DND-41 (cell line): ENCODE measurements around the gene GIT1.

Experiments
- ATAC-seq: fragments of 200-7000 bp; cut with Tn5 transposase; 3 replicates; pipeline ENCODE4 v1.9.1; 2021; ENCODE audit warnings: low read depth; ENCODE audit not compliant: insufficient read depth
- DNase-seq: peaks from one replicate; pipeline ENCODE4 v3.0.0-alpha.2; 2020
- H2AFZ ChIP-seq: 2 replicates; pipeline ENCODE4 v1.6.0; 2012; ENCODE audit warnings: low read depth, low read length
- H3K27ac ChIP-seq: 2 replicates; pipeline ENCODE4 v1.5.1; 2012; ENCODE audit warnings: low read length, inconsistent platforms
- H3K27me3 ChIP-seq: fragments of 200-600 bp; sonication (generic); 2 replicates; pipeline ENCODE4 v1.6.0; 2012; ENCODE audit warnings: low read length, mild to moderate bottlenecking, inconsistent platforms; ENCODE audit not compliant: insufficient read depth, poor library complexity
- H3K36me3 ChIP-seq: 2 replicates; pipeline ENCODE4 v1.5.1; 2012; ENCODE audit warnings: low read length, inconsistent platforms; ENCODE audit not compliant: insufficient read depth
- H3K4me1 ChIP-seq: 2 replicates; pipeline ENCODE4 v1.5.1; 2012; ENCODE audit warnings: mild to moderate bottlenecking, low read length; ENCODE audit not compliant: insufficient read depth
- H3K4me2 ChIP-seq: 2 replicates; pipeline ENCODE4 v1.6.0; 2012; ENCODE audit warnings: mild to moderate bottlenecking, moderate library complexity, low read length, inconsistent platforms; ENCODE audit not compliant: insufficient read depth
- H3K4me3 ChIP-seq, 2 experiments: fragments of 200-600 bp in 1 of 2; shearing (Covaris generic) in 1 of 2; 2 replicates each; pipeline ENCODE4 v1.5.1; 2012 to 2016; ENCODE audit warnings: inconsistent platforms in 2 of 2, low read length in 2 of 2, mild to moderate bottlenecking in 2 of 2, low read depth in 1 of 2, moderate library complexity in 1 of 2
- H3K79me2 ChIP-seq: 2 replicates; pipeline ENCODE4 v1.6.0; 2012; ENCODE audit warnings: low read length, inconsistent platforms; ENCODE audit not compliant: insufficient read depth
- H3K9ac ChIP-seq: 2 replicates; pipeline ENCODE4 v1.6.0; 2012; ENCODE audit warnings: low read depth, mild to moderate bottlenecking, inconsistent platforms, low read length, moderate library complexity
- H3K9me3 ChIP-seq: 2 replicates; pipeline ENCODE4 v1.5.1; 2012; ENCODE audit warnings: low read length, moderate library complexity, mild to moderate bottlenecking, inconsistent platforms; ENCODE audit not compliant: insufficient read depth, severe bottlenecking
- H4K20me1 ChIP-seq: 2 replicates; pipeline ENCODE4 v1.6.0; 2012; ENCODE audit warnings: low read length; ENCODE audit not compliant: insufficient read depth
- EZH2 ChIP-seq: IDR thresholded peaks from 3 replicates; pipeline ENCODE4 v1.6.1; 2012; ENCODE audit warnings: borderline replicate concordance, low read depth, mild to moderate bottlenecking, moderate library complexity, low read length, inconsistent platforms; ENCODE audit not compliant: severe bottlenecking
- TF ChIP-seq, protein P1 (sequence below): IDR thresholded peaks from 2 replicates; pipeline ENCODE4 v1.5.1; 2012; ENCODE audit warnings: borderline replicate concordance, low read length, moderate library complexity, mild to moderate bottlenecking; ENCODE audit not compliant: poor library complexity, severe bottlenecking; ENCODE audit errors: extremely low read depth

Gene GIT1

DNA sequence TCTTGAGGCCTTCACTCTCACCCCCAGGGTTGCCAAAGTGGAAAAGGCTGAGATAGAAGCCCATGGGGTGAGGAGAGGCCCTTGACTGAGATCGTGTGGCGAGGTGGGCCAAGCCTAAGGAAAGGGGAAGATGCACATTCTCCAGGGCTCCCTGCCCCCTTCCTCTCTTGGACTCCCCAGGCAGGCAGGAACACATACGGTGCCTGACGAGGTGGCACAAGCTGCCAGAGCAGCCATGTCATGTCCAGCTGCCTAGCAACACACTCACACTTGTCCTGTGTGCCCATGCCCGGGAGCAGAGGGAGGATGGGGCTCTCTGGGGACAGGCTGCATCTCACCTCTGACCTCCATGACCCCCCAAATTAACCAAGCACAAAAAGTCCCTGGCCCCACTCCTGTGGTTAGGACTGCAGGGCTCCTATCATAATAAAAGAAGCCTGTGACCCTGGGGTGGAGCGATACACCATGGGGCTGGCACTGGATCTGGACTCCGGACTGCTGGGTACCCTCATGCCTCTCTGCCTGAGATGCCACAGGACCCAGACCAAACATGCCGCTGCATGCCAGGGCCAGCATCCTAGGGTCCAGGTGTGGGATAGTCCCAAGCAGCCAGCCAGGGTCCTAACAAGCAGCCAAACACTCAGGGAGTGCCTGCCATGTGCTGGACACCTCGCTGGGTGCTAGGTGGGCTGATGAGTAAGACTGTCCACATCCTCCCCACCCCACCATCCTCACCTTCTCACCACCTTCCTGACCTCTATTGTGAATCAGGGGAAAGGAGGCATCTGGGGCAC, 2.6 kb downstream of the GIT1 start:
- Histone ChIP-seq H4K20me1 (peaks cover 68% of the 10 kb centered on the region), H3K9ac (peak overlapping the region; percentile 72; the same call in 1 of the 2 replicates), H3K4me3 (peak overlapping the region in 1 of 2 experiments; percentile 74; a peak in 2 of 4 replicates), H3K79me2 (peaks cover 76% of the 10 kb centered on the region), H3K27ac (no peak overlapping the region; the same call in 1 of the 2 replicates), H3K4me1 (peaks cover 54% of the 10 kb centered on the region), H3K4me2 (peak overlapping the region; percentile 97; the same call in 1 of the 2 replicates), H3K36me3 (peaks cover 22% of the 10 kb centered on the region), H3K27me3 (no peaks in the 10 kb centered on the region), H3K9me3 (no peaks in the 10 kb centered on the region), H2AFZ (no peak overlapping the region)
- no peak for TF ChIP-seq EZH2
- TF ChIP-seq, protein P1, sequence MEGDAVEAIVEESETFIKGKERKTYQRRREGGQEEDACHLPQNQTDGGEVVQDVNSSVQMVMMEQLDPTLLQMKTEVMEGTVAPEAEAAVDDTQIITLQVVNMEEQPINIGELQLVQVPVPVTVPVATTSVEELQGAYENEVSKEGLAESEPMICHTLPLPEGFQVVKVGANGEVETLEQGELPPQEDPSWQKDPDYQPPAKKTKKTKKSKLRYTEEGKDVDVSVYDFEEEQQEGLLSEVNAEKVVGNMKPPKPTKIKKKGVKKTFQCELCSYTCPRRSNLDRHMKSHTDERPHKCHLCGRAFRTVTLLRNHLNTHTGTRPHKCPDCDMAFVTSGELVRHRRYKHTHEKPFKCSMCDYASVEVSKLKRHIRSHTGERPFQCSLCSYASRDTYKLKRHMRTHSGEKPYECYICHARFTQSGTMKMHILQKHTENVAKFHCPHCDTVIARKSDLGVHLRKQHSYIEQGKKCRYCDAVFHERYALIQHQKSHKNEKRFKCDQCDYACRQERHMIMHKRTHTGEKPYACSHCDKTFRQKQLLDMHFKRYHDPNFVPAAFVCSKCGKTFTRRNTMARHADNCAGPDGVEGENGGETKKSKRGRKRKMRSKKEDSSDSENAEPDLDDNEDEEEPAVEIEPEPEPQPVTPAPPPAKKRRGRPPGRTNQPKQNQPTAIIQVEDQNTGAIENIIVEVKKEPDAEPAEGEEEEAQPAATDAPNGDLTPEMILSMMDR: no peak
- DNase-seq: no peak
- ATAC-seq: no peak

DNA sequence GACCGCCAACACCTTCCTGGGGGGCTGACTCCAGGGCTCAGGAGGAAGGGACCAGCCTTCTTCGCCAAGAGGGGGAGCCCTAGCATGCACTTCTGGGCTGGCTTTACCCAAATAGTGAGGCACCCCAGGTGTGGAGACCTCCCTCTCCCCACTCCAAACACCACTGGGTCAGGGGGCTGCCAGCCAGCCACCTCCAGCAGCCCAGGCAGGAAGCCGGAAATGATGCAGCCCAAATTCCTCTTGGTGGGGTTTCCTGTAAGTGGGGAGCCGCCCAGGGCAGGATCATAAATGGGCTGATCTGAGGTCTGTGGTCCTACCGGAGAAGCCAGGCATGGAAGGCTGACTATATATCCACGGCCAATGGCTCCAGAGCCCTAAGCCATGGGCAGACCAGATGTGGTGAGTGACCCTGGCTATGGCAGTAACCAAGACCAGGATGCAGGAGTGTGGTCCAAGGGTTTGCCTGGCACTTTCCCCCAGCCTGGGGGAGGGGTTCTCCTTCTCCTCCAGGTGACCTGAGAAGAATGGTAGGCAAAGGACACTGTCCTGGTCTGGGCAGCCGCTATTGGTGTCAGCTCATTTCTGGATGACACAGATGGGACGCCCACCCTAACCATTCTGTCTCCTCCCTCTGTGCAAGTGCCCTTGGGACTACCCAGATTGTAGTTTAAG, 4.2 kb downstream of the GIT1 start:
- no peak for DNase-seq
- Histone ChIP-seq H3K27ac (0 out of 2 replicates have a peak overlapping the region, but pooled peaks have one; percentile 20), H3K4me3 (no peak overlapping the region), H3K9ac (no peak overlapping the region; the same call in 1 of the 2 replicates), H3K79me2 (peaks cover 73% of the 10 kb centered on the region), H3K27me3 (no peaks in the 10 kb centered on the region), H3K4me1 (peaks cover 38% of the 10 kb centered on the region), H4K20me1 (peaks cover 71% of the 10 kb centered on the region), H3K4me2 (peak overlapping the region; percentile 7; the same call in 1 of the 2 replicates), H3K9me3 (no peaks in the 10 kb centered on the region), H3K36me3 (peaks cover 36% of the 10 kb centered on the region), H2AFZ (no peak overlapping the region)
- TF ChIP-seq, protein P1: peak; percentile 42
- no peak for TF ChIP-seq EZH2
- ATAC-seq: no peak

DNA sequence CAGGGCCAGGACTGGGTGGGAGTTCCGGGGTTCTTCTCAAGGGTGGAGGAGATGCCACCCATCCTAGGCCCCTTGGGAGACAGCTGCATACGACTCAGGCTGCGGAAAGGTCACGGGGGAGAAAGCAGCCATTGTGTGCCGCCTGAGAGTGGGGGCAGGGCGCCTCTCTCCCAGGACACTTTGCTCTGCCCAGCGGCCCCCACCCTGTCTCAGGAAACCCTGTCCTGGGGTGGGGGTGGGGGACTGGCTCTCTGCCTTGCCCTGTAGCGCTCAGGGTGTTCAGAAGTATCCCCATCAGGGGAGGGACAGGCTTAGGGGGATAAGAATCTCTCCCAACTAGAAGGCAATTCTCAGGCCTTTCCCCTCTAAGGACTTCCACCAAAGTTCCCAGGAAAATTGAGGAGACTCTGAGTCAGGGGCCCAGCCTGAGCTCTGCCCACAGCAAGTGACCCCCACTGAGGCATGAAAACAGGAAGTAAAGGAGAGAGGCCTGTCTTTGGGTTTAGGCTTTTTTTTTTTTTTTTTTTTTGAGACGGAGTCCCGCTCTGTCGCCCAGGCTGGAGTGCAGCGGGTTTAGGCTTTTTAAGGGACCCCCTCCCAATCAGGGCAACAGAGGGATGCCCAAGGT, 4.9 kb downstream of the GIT1 start:
- Histone ChIP-seq H3K4me3 (no peak overlapping the region), H3K4me1 (peaks cover 32% of the 10 kb centered on the region)

More for the DNA sequence above, 4.9 kb downstream of the GIT1 start:
- TF ChIP-seq, protein P1: no peak
- no peak for TF ChIP-seq EZH2
- Histone ChIP-seq H4K20me1 (peaks cover 78% of the 10 kb centered on the region), H3K27me3 (no peaks in the 10 kb centered on the region), H3K79me2 (peaks cover 71% of the 10 kb centered on the region), H3K27ac (0 out of 2 replicates have a peak overlapping the region, but pooled peaks have one; percentile 27), H3K4me2 (no peak overlapping the region), H2AFZ (no peak overlapping the region), H3K9ac (no peak overlapping the region; the same call in 1 of the 2 replicates), H3K9me3 (no peaks in the 10 kb centered on the region), H3K36me3 (peaks cover 42% of the 10 kb centered on the region)
- DNase-seq (no peak), ATAC-seq (no peak)
